GM18505 (cell line): ENCODE data around the gene REN.

ENCODE experiments used
- ATAC-seq: cut with Tn5 transposase; IDR thresholded peaks from one replicate; pipeline ENCODE4 v1.9.1; 2021; ENCODE audit not compliant: unreplicated experiment
- POLR2A ChIP-seq: IDR thresholded peaks from 4 replicates; pipeline ENCODE4 v1.6.1; 2011; ENCODE audit warnings: borderline replicate concordance; ENCODE audit not compliant: insufficient read depth, insufficient read length; ENCODE audit errors: extremely low read depth

Gene REN

GRCh38 chr1:204196068-204196795 is 30.1 kb upstream of the REN start, which contains the start of gene KISS1:
TSS of gene KISS1 (minus strand) at chr1:204196491. CDS start at chr1:204192876, 3,615 bp downstream.
- no peak for TF ChIP-seq POLR2A
- ATAC-seq, result no peak

DNA sequence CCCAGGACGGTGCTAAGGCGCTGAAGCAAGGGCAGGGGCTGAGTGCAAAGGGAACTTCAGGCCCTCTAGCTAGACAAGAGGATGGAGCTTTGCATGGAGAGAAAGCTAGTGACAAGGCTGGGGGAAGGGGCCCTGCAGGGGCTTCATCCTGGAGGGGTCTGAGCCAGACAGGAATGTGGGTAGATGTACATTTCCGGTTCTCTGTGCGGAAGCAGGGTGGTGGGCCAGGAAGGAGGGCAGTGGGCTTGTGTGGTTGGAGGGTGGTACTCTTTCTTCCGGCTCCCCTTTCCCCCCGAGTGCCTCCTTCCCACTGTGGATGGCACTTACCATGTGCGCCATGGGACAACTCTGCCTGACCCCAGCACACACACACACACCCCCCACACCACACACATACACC is 28.6 kb upstream of the REN start:
- TF ChIP-seq POLR2A, result no peak
- no peak for ATAC-seq

GRCh38 chr1:204194080-204194479 is 27.9 kb upstream of the REN start:
- no peak for TF ChIP-seq POLR2A
- no peak for ATAC-seq

GRCh38 chr1:204192589-204193352 is 26.6 kb upstream of the REN start:
- TF ChIP-seq POLR2A, result no peak
- no peak for ATAC-seq

DNA sequence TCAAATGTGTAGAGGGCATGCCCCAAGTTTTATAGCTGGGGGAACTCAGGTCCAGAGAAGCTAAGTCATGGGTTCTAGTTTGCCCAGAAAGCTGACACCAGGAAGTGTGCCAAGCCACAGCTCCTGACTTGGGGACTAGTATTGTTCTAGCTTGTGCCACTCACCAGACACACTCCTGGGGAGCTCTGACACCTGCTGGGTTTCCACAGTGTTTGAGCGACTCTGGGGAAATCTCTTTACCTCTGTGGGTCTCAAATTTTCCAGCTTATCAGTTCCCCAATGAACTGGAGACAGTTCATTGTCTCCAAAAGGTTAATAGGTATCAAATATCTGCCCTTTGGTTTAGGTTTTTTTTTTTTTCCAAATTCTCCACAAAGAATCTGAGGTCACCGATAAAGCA is 25.9 kb upstream of the REN start:
- no peak for TF ChIP-seq POLR2A

GRCh38 chr1:204191456-204191855 is 25.3 kb upstream of the REN start:
- no peak for ATAC-seq
- TF ChIP-seq POLR2A, result no peak

More for the DNA sequence above, 25.9 kb upstream of the REN start:
- no peak for ATAC-seq

GRCh38 chr1:204190212-204191211 is 24.4 kb upstream of the REN start:
- TF ChIP-seq POLR2A, result no peak

GRCh38 chr1:204188959-204189639 is 23.0 kb upstream of the REN start:
- no peak for ATAC-seq
- TF ChIP-seq POLR2A, result no peak

More at GRCh38 chr1:204190212-204191211, 24.4 kb upstream of the REN start:
- ATAC-seq, result no peak

DNA sequence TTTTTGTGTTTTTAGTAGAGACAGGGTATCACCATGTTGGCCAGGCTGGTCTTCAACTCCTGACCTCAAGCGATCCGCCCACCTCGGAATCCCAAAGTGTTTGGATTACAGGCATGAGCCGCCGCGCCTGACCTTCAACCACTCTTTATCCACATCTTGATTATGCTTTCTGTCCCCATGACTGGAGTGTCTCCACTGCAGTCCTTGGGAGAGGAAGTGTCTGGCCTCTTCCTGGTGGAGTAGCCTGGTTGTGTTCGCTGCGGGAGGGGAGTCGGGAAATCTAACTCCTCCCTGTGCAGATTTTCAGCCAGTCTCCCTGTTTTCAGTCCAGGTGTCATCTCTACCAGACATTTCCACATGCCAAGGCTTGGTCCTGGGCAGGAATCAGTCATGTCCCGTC is 20.5 kb upstream of the REN start:
- no peak for ATAC-seq
- no peak for TF ChIP-seq POLR2A

DNA sequence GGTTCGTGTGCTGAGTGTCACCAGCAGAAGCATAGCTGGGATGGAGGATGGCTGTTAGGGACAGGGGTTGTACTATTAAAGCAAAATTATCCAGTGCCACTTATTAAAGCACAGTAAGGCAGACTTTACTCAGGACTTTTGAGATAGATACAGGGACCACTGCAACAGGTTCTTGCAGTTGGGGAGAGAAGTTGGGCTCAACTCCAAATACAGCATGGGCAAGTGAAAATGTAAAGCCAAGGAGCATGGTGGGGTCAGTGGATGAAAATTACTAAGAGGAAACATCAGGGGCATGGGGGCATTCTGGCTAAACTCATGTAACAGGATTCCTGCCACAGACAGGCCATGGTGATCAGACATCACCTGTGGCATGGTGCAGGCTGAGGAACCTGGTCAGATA is 15.0 kb upstream of the REN start:
- no peak for TF ChIP-seq POLR2A
- no peak for ATAC-seq

DNA sequence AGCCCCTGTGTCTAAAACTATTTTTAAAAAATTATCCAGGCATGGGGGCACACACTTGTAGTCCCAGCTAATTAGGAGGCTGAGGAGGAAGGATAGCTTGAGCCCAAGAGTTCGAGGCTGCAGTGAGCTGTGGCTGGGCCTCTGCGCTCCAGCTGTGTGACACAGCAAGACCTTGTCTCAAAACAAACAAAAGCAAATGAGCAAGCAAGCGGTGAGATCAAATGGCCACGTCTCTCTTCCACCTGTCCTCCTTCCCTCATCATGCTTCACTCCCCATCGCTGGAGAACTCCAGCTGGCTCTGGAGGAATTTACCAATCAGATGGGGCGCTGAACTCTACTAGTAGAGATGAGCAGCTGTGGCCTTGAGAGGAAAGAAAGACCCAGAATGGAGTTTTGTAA is 14.0 kb upstream of the REN start:
- no peak for TF ChIP-seq POLR2A
- ATAC-seq, result no peak

GRCh38 chr1:204178487-204179281 is 12.5 kb upstream of the REN start:
- ATAC-seq, result no peak

More at GRCh38 chr1:204178487-204179281, 12.5 kb upstream of the REN start:
- TF ChIP-seq POLR2A, result no peak
